ENCODE data around the gene GLTP. TPM values are rescaled to one million over a fixed set of nuclear protein-coding genes. Genes with fewer than 3 reads are reported as not detected.

GLTP gene
- total RNA-seq, 1 donor from 2014 or later = 27.1 TPM

DNA sequence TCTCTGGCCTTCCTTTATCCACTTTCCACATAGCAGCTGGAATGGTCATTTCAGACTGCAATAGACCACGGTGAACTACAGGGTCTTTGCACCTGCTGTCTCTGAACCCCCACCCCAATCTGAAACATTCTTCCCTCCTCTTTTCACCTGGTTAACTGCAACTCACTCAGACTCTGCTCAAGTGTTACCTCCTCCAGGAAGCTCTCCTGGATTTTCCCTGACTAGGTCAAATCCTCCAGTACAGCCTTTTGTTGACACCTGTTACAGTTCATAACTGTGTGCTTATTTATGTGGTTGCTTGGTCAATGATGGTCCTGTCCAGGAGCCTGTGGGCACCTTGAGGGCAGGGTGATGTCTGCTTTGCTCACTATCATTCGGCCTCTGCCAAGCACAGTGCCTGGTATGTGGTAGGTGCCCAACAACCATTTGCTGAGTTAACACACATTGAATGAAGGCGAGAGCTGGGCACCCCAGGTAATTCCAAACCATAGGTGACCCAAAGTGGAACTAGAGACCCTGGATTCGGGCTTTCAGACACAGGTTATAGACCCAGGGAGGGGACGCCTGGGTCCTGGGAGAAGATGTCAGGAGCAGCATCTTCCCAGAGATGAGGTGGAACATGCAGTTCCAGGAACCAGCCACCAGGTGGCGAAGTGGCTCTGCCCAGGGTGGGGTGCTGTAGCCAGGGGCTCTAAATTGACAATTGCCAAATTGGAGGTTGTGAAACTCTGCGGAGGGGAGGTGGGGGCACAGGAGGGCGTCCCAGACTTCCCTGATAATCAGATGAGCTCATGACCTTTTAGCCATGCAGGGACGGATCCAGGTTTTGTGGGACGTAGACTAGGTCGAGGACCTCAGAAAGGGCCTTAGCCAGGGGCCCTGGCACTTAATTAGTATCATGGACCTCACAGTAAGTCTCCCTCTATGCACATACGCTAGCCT lies 75.2 kb downstream of the GLTP start:
- H3K4me1 Mint-ChIP-seq (ENCODE audit: low read depth, unreplicated experiment) = no peaks in the 10 kb centered on the region
- no peaks in the 10 kb centered on the region for H3K36me3 Mint-ChIP-seq (ENCODE audit: low read depth, unreplicated experiment)
- H3K4me3 ChIP-seq (ENCODE audit: insufficient read depth, low read depth, low read length) = no peak overlapping the region
- FAIRE-seq (peak; percentile 20), DNase-seq (ENCODE audit: low read depth) (peak; percentile 17)
- H3K9me3 ChIP-seq (ENCODE audit: insufficient read depth, low read depth, low read length) = no peaks in the 10 kb centered on the region
- H4K20me1 ChIP-seq (ENCODE audit: insufficient read depth, low read length) = peaks cover 6% of the 10 kb centered on the region
- no peak overlapping the region for H3K27ac ChIP-seq (ENCODE audit: low read depth, low read length)
- no peak overlapping the region for H3K27ac Mint-ChIP-seq (ENCODE audit: unreplicated experiment)
- no peaks in the 10 kb centered on the region for H3K4me1 ChIP-seq (ENCODE audit: insufficient read depth, low read length)
- no peak overlapping the region for H3K9ac ChIP-seq (ENCODE audit: low read length)
- H3K4me2 ChIP-seq (ENCODE audit: low read length) = no peak overlapping the region
- H3K27me3 ChIP-seq (ENCODE audit: insufficient read depth, low read length) = no peaks in the 10 kb centered on the region
- H3K36me3 ChIP-seq (ENCODE audit: insufficient read depth, low read length) = no peaks in the 10 kb centered on the region
- H3K27me3 Mint-ChIP-seq (ENCODE audit: low read depth, unreplicated experiment) = no peaks in the 10 kb centered on the region
- no peak for TF ChIP-seq EZH2 (IDR thresholded peaks at IDR 0.05; ENCODE audit: insufficient read depth, low read length)
- TF ChIP-seq, protein P1, sequence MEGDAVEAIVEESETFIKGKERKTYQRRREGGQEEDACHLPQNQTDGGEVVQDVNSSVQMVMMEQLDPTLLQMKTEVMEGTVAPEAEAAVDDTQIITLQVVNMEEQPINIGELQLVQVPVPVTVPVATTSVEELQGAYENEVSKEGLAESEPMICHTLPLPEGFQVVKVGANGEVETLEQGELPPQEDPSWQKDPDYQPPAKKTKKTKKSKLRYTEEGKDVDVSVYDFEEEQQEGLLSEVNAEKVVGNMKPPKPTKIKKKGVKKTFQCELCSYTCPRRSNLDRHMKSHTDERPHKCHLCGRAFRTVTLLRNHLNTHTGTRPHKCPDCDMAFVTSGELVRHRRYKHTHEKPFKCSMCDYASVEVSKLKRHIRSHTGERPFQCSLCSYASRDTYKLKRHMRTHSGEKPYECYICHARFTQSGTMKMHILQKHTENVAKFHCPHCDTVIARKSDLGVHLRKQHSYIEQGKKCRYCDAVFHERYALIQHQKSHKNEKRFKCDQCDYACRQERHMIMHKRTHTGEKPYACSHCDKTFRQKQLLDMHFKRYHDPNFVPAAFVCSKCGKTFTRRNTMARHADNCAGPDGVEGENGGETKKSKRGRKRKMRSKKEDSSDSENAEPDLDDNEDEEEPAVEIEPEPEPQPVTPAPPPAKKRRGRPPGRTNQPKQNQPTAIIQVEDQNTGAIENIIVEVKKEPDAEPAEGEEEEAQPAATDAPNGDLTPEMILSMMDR (IDR thresholded peaks at IDR 0.05; ENCODE audit: insufficient read depth, low read depth, low read length) = peak; percentile 84
- H3K9me3 Mint-ChIP-seq (ENCODE audit: unreplicated experiment) = no peaks in the 10 kb centered on the region
- H2AFZ ChIP-seq (ENCODE audit: low read depth, low read length) = no peak overlapping the region
- no peak overlapping the region for H3K4me3 Mint-ChIP-seq (ENCODE audit: unreplicated experiment)
- H3K79me2 ChIP-seq (ENCODE audit: insufficient read depth, low read length) = no peaks in the 10 kb centered on the region

- no peak for DNase-seq (ENCODE audit: low read depth)
- Mint-ChIP-seq H3K4me3 (ENCODE audit: unreplicated experiment) (no peak overlapping the region), H3K36me3 (ENCODE audit: low read depth, unreplicated experiment) (no peaks in the 10 kb centered on the region), H3K4me1 (ENCODE audit: low read depth, unreplicated experiment) (no peaks in the 10 kb centered on the region), H3K27ac (ENCODE audit: unreplicated experiment) (no peak overlapping the region), H3K27me3 (ENCODE audit: low read depth, unreplicated experiment) (no peaks in the 10 kb centered on the region), H3K9me3 (ENCODE audit: unreplicated experiment) (no peaks in the 10 kb centered on the region)
- Histone ChIP-seq H2AFZ (ENCODE audit: low read depth, low read length) (no peak overlapping the region), H3K4me3 (ENCODE audit: insufficient read depth, low read depth, low read length) (no peak overlapping the region), H3K4me2 (ENCODE audit: low read length) (no peak overlapping the region), H3K4me1 (ENCODE audit: insufficient read depth, low read length) (no peaks in the 10 kb centered on the region), H3K27ac (ENCODE audit: low read depth, low read length) (no peak overlapping the region), H3K27me3 (ENCODE audit: insufficient read depth, low read length) (no peaks in the 10 kb centered on the region), H3K9ac (ENCODE audit: low read length) (no peak overlapping the region), H3K79me2 (ENCODE audit: insufficient read depth, low read length) (no peaks in the 10 kb centered on the region), H4K20me1 (ENCODE audit: insufficient read depth, low read length) (peaks cover 6% of the 10 kb centered on the region), H3K36me3 (ENCODE audit: insufficient read depth, low read length) (no peaks in the 10 kb centered on the region), H3K9me3 (ENCODE audit: insufficient read depth, low read depth, low read length) (no peaks in the 10 kb centered on the region)
- TF ChIP-seq EZH2 (IDR thresholded peaks at IDR 0.05; ENCODE audit: insufficient read depth, low read length) = no peak
- TF ChIP-seq, protein P1 (IDR thresholded peaks at IDR 0.05; ENCODE audit: insufficient read depth, low read depth, low read length) = no peak
- no peak for FAIRE-seq
Observed at GRCh38 chr12:109803678-109804077, 76.7 kb downstream of the GLTP start.

DNA sequence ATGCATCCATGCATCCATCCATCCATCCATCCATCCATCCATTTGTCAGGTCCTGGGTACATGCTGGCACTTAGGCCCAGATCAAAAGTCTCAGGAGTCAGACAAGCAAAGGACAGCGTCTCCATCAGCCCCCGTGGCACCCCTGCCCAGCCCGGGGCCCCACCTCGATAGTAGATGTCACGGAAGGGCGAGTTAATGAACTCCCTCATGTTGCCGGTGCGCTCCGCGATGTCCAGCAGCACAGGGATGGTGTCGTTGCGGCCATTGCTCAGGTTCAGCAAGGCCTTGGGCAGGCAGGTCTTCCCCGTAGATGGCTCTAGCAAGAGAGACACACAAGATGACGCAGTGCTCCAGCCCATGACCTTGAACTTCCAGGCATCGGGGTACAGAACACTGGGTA lies 77.5 kb downstream of the GLTP start:
- no peak overlapping the region for H3K27ac ChIP-seq (ENCODE audit: low read depth, low read length)
- Mint-ChIP-seq H3K9me3 (ENCODE audit: unreplicated experiment) (no peaks in the 10 kb centered on the region), H3K27ac (ENCODE audit: unreplicated experiment) (no peak overlapping the region), H3K27me3 (ENCODE audit: low read depth, unreplicated experiment) (no peaks in the 10 kb centered on the region), H3K36me3 (ENCODE audit: low read depth, unreplicated experiment) (no peaks in the 10 kb centered on the region), H3K4me3 (ENCODE audit: unreplicated experiment) (no peak overlapping the region), H3K4me1 (ENCODE audit: low read depth, unreplicated experiment) (no peaks in the 10 kb centered on the region)
- H3K27me3 ChIP-seq (ENCODE audit: insufficient read depth, low read length) = no peaks in the 10 kb centered on the region
- no peak for FAIRE-seq
- H3K4me1 ChIP-seq (ENCODE audit: insufficient read depth, low read length) = no peaks in the 10 kb centered on the region
- no peak overlapping the region for H3K4me3 ChIP-seq (ENCODE audit: insufficient read depth, low read depth, low read length)
- H3K36me3 ChIP-seq (ENCODE audit: insufficient read depth, low read length) = no peaks in the 10 kb centered on the region
- no peak for DNase-seq (ENCODE audit: low read depth)
- H3K79me2 ChIP-seq (ENCODE audit: insufficient read depth, low read length) = no peaks in the 10 kb centered on the region
- peaks cover 6% of the 10 kb centered on the region for H4K20me1 ChIP-seq (ENCODE audit: insufficient read depth, low read length)
- H3K4me2 ChIP-seq (ENCODE audit: low read length) = no peak overlapping the region
- no peak overlapping the region for H2AFZ ChIP-seq (ENCODE audit: low read depth, low read length)
- no peaks in the 10 kb centered on the region for H3K9me3 ChIP-seq (ENCODE audit: insufficient read depth, low read depth, low read length)
- H3K9ac ChIP-seq (ENCODE audit: low read length) = no peak overlapping the region
- TF ChIP-seq, protein P1 (IDR thresholded peaks at IDR 0.05; ENCODE audit: insufficient read depth, low read depth, low read length) = no peak
- no peak for TF ChIP-seq EZH2 (IDR thresholded peaks at IDR 0.05; ENCODE audit: insufficient read depth, low read length)
